Lower lobe of right lung (tissue), 2 donors: Measurements from ENCODE around the gene B4GALNT1. TPM values are rescaled to one million over a fixed set of nuclear protein-coding genes. Genes with fewer than 3 reads are reported as not detected.
"Not testable (repeated sequence)": the region's sequence is repeated elsewhere in the genome, so short reads cannot be mapped to it uniquely, and the experiment has no call there.

Source experiments
- ATAC-seq, 2 donors: fragments of 200-7000 bp; cut with Tn5 transposase; one replicate each; pipeline ENCODE4 v1.9.1; 2020 to 2022; ENCODE audit warnings: mild to moderate bottlenecking in 2 of 2, moderate library complexity in 2 of 2
- DNase-seq: peaks from one replicate; pipeline ENCODE4 v3.0.0-alpha.2; 2020
- H3K27ac ChIP-seq: fragments of 200-600 bp; one replicate; pipeline ENCODE4 v1.8.0; 2022
- H3K27me3 ChIP-seq: fragments of 200-600 bp; one replicate; pipeline ENCODE4 v1.8.0; 2022; ENCODE audit warnings: low read depth
- H3K36me3 ChIP-seq: fragments of 200-600 bp; one replicate; pipeline ENCODE4 v1.8.0; 2022; ENCODE audit warnings: mild to moderate bottlenecking
- H3K4me1 ChIP-seq: fragments of 200-600 bp; one replicate; pipeline ENCODE4 v1.8.0; 2022
- H3K4me3 ChIP-seq: fragments of 200-600 bp; one replicate; pipeline ENCODE4 v1.8.0; 2022; ENCODE audit warnings: mild to moderate bottlenecking
- H3K9me3 ChIP-seq: fragments of 200-600 bp; one replicate; pipeline ENCODE4 v1.8.0; 2022
- CTCF ChIP-seq: fragments of 200-600 bp; IDR thresholded peaks from one replicate; pipeline ENCODE4 v1.8.0; 2022; ENCODE audit warnings: antibody characterized with exemption, mild to moderate bottlenecking
- intact Hi-C: fragments of 100-400 bp; cut with DNase I; formaldehyde crosslinking; loops from one replicate; pipeline ENCODE4 v1.11.0; 2022
- total RNA-seq: library from RNA; stranded (reverse); fragmentation: NEBNext Ultra II Directional; extraction: Animal tissue kit (Norgen Biotek cat#: 25700); gene quantifications from one replicate; pipeline ENCODE4 v1.2.1, GENCODE V29; 2021
- donor health status: DM: no; HTN: yes; CAD: no; lungs with severe emphysema.

B4GALNT1 gene
- total RNA-seq, 1 donor from 2014 or later: 0.89 TPM

GRCh38 chr12:57638096-57638495, 5.1 kb upstream of the B4GALNT1 start:
- Histone ChIP-seq H3K4me1 (peaks cover 5% of the 10 kb centered on the region), H3K27me3 (peaks cover 17% of the 10 kb centered on the region), H3K9me3 (no peaks in the 10 kb centered on the region), H3K36me3 (no peaks in the 10 kb centered on the region), H3K27ac (no peak overlapping the region), H3K4me3 (no peak overlapping the region)
- intact Hi-C loops: loop anchor here (10.0 kb wide), 1 partner anchor 53 kb away; no protein-coding TSS in a partner anchor
- no peak for TF ChIP-seq CTCF
- ATAC-seq: no peak
- no peak for DNase-seq

GRCh38 chr12:57637364-57637763, 4.4 kb upstream of the B4GALNT1 start:
- intact Hi-C loops: loop anchor here (10.0 kb wide), 1 partner anchor 53 kb away; no protein-coding TSS in a partner anchor

GRCh38 chr12:57636731-57637130, 3.7 kb upstream of the B4GALNT1 start:
- DNase-seq, ATAC-seq, H3K9me3 ChIP-seq, H3K4me3 ChIP-seq, H3K27ac ChIP-seq, H3K36me3 ChIP-seq: not testable (repeated sequence)
- Histone ChIP-seq H3K27me3 (peaks cover 24% of the 10 kb centered on the region), H3K4me1 (peaks cover 16% of the 10 kb centered on the region)
- intact Hi-C loops: loop anchor here (10.0 kb wide), 1 partner anchor 52 kb away; no protein-coding TSS in a partner anchor

More at GRCh38 chr12:57637364-57637763, 4.4 kb upstream of the B4GALNT1 start:
- no peak overlapping the region for H3K27ac ChIP-seq
- H3K36me3 ChIP-seq: no peaks in the 10 kb centered on the region
- H3K27me3 ChIP-seq: peaks cover 20% of the 10 kb centered on the region
- no peak for TF ChIP-seq CTCF
- no peak for ATAC-seq
- H3K9me3 ChIP-seq: no peaks in the 10 kb centered on the region
- H3K4me1 ChIP-seq: peaks cover 12% of the 10 kb centered on the region
- H3K4me3 ChIP-seq: no peak overlapping the region
- DNase-seq: no peak

- peaks cover 66% of the 10 kb centered on the region for H3K27me3 ChIP-seq
- ATAC-seq (peak; percentile 40 to 42), DNase-seq (no peak)
- TF ChIP-seq CTCF: no peak
- intact Hi-C loops: loop anchor here (10.0 kb wide), 1 partner anchor 48 kb away; no protein-coding TSS in a partner anchor
- H3K36me3 ChIP-seq: no peaks in the 10 kb centered on the region
- H3K9me3 ChIP-seq: no peaks in the 10 kb centered on the region
- H3K27ac ChIP-seq: no peak overlapping the region
- H3K4me3 ChIP-seq: peak overlapping the region; percentile 65
- H3K4me1 ChIP-seq: peaks cover 27% of the 10 kb centered on the region
Measured at GRCh38 chr12:57632073-57632957, 686 bp downstream of the B4GALNT1 start.

GRCh38 chr12:57631566-57632072, 1.4 kb downstream of the B4GALNT1 start:
- Histone ChIP-seq H3K4me3 (no peak overlapping the region), H3K27me3 (peaks cover 73% of the 10 kb centered on the region), H3K36me3 (no peaks in the 10 kb centered on the region), H3K27ac (no peak overlapping the region), H3K9me3 (no peaks in the 10 kb centered on the region), H3K4me1 (peaks cover 28% of the 10 kb centered on the region)
- intact Hi-C loops: loop anchor here (10.0 kb wide), 1 partner anchor 47 kb away; no protein-coding TSS in a partner anchor
- DNase-seq (no peak), ATAC-seq (no peak)
- TF ChIP-seq CTCF: no peak
